H7 (cell line): ENCODE measurements around the gene MTHFD1L. TPM values are rescaled to one million over a fixed set of nuclear protein-coding genes. Genes with fewer than 3 reads are reported as not detected.
"Not testable (repeated sequence)": the region's sequence is repeated elsewhere in the genome, so short reads cannot be mapped to it uniquely, and the experiment has no call there.

ENCODE experiments used
- DNase-seq: peaks from one replicate; pipeline ENCODE4 v3.0.0; 2012
- H3K27me3 ChIP-seq: 2 replicates; pipeline ENCODE4 v1.6.0; 2011; ENCODE audit warnings: mild to moderate bottlenecking, low read length; ENCODE audit not compliant: control insufficient read depth, insufficient read depth
- H3K36me3 ChIP-seq: replicated peaks from 2 replicates; pipeline ENCODE4 v1.5.1; 2011; ENCODE audit warnings: low read length; ENCODE audit not compliant: control insufficient read depth, insufficient read depth
- H3K4me3 ChIP-seq: 2 replicates; pipeline ENCODE4 v1.5.1; 2011; ENCODE audit warnings: low read depth, mild to moderate bottlenecking, control low read depth, low read length, moderate library complexity; ENCODE audit not compliant: insufficient read depth
- total RNA-seq: library from RNA; depleted of rRNA; stranded (reverse); fragments of >200 nt; shearing (Covaris generic); gene quantifications from 2 replicates; pipeline ENCODE4 v1.2.3, GENCODE V29; 2014

MTHFD1L gene
- total RNA-seq, 1 experiment from 2014 or later: 46.0 TPM

GRCh38 chr6:151024597-151024996 lies 159.1 kb downstream of the MTHFD1L start:
- Histone ChIP-seq H3K36me3 (peaks cover 2% of the 10 kb centered on the region; the same call in 1 of the 2 replicates), H3K27me3 (no peaks in the 10 kb centered on the region), H3K4me3 (no peak overlapping the region)
- DNase-seq: no peak

DNA sequence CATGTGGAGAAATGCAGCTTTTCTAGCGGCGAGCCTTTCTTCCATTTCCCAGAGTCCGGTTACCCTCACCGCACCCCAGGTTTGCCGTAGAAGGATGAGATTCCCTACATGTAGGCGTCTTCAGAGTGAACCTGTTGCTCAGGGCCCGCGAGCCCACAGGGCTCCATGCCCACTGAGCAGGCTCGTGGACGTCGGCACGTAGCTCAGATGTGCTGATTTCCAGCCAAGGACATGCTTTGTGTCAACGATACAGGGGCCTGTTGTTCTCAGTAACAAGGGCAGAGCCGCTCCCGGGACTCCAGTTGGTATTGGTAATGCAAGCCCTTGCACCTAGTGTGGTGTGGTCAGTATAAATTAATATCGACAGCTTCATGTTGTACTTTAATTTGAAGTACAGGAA lies 159.6 kb downstream of the MTHFD1L start:
- peaks cover 2% of the 10 kb centered on the region; the same call in 1 of the 2 replicates for H3K36me3 ChIP-seq

GRCh38 chr6:151026041-151026663 lies 160.7 kb downstream of the MTHFD1L start:
- no peak for DNase-seq
- peaks cover 4% of the 10 kb centered on the region for H3K36me3 ChIP-seq

More for the DNA sequence above, 159.6 kb downstream of the MTHFD1L start:
- no peak for DNase-seq
- Histone ChIP-seq H3K4me3 (no peak overlapping the region), H3K27me3 (no peaks in the 10 kb centered on the region)

GRCh38 chr6:151027295-151027747 lies 161.8 kb downstream of the MTHFD1L start:
- DNase-seq: no peak
- H3K36me3 ChIP-seq: peaks cover 4% of the 10 kb centered on the region
- no peak overlapping the region for H3K4me3 ChIP-seq
- H3K27me3 ChIP-seq: no peaks in the 10 kb centered on the region

More at GRCh38 chr6:151026041-151026663, 160.7 kb downstream of the MTHFD1L start:
- H3K4me3 ChIP-seq: no peak overlapping the region
- no peaks in the 10 kb centered on the region for H3K27me3 ChIP-seq

DNA sequence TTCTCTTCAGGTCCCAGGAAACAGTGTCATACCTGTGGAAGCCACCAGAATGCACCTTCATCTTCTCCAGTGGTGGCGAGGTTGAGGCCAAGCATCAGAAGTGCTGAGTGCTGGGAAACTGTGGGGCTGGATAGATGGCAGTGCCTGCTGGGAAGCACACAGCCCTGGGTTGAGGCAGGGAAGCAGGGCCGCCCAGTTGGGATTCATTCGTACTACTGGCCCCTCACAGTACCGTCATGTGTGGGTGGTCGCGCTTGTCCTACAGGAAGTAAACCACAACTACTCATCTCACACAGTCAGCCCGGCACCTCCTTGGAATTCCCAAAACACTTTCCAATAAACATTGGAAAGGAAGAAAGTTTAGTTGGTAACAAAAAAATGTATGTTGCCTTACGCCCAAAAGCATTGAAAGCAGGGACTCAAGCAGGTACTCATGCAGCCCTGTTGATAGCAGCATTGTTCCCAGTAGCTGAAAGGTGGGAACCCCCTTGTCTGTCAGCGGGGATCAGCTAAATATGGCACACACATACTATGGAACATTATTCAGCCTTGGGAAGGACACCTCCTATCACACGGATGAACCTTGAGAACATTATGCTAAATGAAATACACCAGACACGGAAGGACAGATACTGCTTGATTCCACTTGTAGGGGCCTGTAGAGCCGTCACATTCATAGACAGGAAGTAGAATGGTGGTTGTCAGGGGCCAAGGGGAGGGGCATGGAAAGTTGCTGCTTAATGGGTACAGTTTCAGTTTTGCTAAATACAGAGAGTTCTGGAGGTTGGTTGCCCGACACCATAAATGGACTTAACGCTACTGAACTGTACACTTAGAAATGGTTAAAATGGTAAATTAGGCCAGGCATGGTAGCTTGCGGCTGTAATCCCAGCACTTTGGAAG lies 162.7 kb downstream of the MTHFD1L start:
- no peak for DNase-seq
- Histone ChIP-seq H3K36me3 (peaks cover 2% of the 10 kb centered on the region), H3K4me3 (no peak overlapping the region), H3K27me3 (no peaks in the 10 kb centered on the region)

GRCh38 chr6:151029970-151030369 lies 164.5 kb downstream of the MTHFD1L start:
- no peak overlapping the region for H3K4me3 ChIP-seq
- H3K27me3 ChIP-seq: no peaks in the 10 kb centered on the region
- peaks cover 6% of the 10 kb centered on the region for H3K36me3 ChIP-seq
- DNase-seq: no peak

- Histone ChIP-seq H3K27me3 (no peaks in the 10 kb centered on the region), H3K36me3 (peaks cover 10% of the 10 kb centered on the region), H3K4me3 (no peak overlapping the region)
- DNase-seq: no peak
Measured at GRCh38 chr6:151032034-151032433, 166.5 kb downstream of the MTHFD1L start.

- H3K36me3 ChIP-seq: peaks cover 14% of the 10 kb centered on the region
- no peak overlapping the region for H3K4me3 ChIP-seq
- H3K27me3 ChIP-seq: no peaks in the 10 kb centered on the region
- DNase-seq: no peak
Measured at GRCh38 chr6:151034825-151035781, 169.6 kb downstream of the MTHFD1L start.

GRCh38 chr6:151036211-151036721 lies 170.8 kb downstream of the MTHFD1L start:
- not testable (repeated sequence) for H3K27me3 ChIP-seq, H3K4me3 ChIP-seq, DNase-seq
- peaks cover 12% of the 10 kb centered on the region for H3K36me3 ChIP-seq

DNA sequence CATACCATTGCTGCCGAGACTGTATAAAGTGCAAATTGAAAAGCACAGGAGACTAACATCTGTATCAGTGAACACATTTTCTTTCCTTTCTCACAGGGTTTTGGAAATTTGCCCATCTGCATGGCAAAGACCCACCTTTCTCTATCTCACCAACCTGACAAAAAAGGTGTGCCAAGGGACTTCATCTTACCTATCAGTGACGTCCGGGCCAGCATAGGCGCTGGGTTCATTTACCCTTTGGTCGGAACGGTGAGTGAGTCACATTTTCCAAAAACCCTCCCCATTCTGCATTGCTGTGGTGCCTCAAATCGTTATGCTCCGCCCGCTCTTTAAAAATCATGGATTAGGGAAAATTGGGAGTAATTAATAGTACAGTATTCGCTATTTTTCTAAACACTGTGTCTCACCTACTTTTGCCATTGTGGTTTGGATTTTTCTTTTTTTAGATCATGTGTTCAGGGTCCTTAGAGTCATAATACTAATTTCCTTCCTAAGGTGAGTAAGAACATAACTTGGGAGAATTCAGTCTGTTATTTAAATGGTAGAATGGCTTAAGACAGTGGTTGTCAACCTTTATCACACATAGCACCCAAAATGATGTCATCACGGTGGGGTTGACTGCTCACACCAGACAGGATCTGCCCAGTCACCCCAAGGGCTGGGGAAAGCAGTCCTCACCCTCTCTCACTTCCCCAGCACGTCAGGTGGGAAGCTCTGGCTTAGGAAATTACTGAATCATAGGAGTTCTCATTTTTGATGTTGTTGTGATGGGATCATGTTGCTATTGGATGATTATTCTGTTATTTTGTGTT lies 171.6 kb downstream of the MTHFD1L start:
- no peak for DNase-seq
- peaks cover 12% of the 10 kb centered on the region for H3K36me3 ChIP-seq
- H3K4me3 ChIP-seq: no peak overlapping the region
- H3K27me3 ChIP-seq: no peaks in the 10 kb centered on the region

DNA sequence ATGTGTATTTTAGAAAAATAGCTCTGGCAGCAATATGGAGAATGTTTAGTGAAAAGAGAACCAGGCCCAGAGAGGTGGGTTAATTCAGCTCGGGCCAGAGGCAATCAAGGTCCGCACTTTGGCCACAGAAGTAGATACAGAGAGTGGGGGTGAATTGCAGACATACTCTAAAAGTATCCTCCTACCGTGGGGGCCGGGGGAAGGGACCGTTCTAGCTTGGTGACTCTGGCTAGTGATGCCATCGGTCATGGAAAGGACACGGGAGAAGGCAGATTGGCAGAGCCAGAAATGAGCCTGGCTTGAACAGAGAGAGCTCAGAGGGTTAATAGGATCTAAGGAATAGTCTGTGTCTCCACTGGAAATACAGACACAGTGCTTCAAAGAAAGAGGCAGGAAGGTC lies 173.1 kb downstream of the MTHFD1L start:
- Histone ChIP-seq H3K27me3 (no peaks in the 10 kb centered on the region), H3K36me3 (peaks cover 12% of the 10 kb centered on the region), H3K4me3 (no peak overlapping the region)
- no peak for DNase-seq

DNA sequence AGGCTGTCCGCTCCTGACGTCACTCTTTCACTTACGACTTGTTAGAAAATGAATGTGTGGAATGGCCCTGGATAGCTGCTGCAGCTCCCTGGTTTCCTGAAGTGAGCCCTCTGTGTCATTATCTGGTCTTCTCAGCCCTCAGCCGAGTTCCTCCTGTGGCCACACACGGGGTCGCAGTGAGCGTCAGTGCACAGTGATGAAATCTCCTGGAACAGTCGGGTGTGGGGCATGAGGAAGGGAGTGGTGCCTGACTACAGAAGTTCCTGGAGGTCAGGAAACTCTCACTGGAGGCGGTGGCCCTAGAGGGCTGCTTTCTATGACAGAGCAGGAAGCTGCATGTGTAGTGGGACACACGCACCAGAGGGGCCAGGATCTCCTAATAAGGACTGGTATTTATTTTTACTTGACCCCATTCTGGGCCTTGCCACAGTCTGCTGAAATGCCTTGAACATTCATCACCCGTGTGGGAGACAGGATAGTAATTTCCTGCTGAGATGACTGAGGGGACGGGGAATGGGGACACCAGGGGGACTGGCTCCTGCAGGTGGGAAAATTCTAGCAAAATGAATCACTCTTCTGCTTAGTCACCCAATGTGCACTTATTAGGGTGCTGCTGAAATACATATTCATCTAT lies 175.5 kb downstream of the MTHFD1L start:
- H3K4me3 ChIP-seq, H3K36me3 ChIP-seq, DNase-seq, H3K27me3 ChIP-seq: not testable (repeated sequence)

GRCh38 chr6:151041686-151042085 lies 176.2 kb downstream of the MTHFD1L start:
- H3K27me3 ChIP-seq: no peaks in the 10 kb centered on the region
- peaks cover 4% of the 10 kb centered on the region for H3K36me3 ChIP-seq
- no peak overlapping the region for H3K4me3 ChIP-seq
- DNase-seq: no peak
